ENCODE results near the gene GPD1L. TPM values are rescaled to one million over a fixed set of nuclear protein-coding genes. Genes with fewer than 3 reads are reported as not detected.

GPD1L gene
- total RNA-seq, 2 experiments from 2014 or later = 9.2 to 10.2 TPM

GRCh38 chr3:32157600-32158264 lies 51.3 kb downstream of the GPD1L start:
- TF ChIP-seq CTCF (IDR thresholded peaks at IDR 0.05) = no peak
- Mint-ChIP-seq H3K9me3 (no peaks in the 10 kb centered on the region), H3K36me3 (ENCODE audit: low read depth) (peaks cover 15% of the 10 kb centered on the region), H3K4me3 (no peak overlapping the region), H3K27ac (no peak overlapping the region), H3K27me3 (no peaks in the 10 kb centered on the region), H3K4me1 (ENCODE audit: low read depth) (no peaks in the 10 kb centered on the region)
- CTCF ChIA-PET = interaction anchor here (0.7 to 1.6 kb wide), 4 partner anchors 18 to 139 kb away, joined by 3 to 4 read pairs (median 4); no protein-coding TSS in a partner anchor
- intact Hi-C loops (cut with micrococcal nuclease) = no loop called here
- ATAC-seq = no peak
- no peak for DNase-seq
- POLR2A ChIA-PET = no interaction called here

GRCh38 chr3:32160706-32161214 lies 54.3 kb downstream of the GPD1L start:
- Mint-ChIP-seq H3K27ac (no peak overlapping the region), H3K36me3 (ENCODE audit: low read depth) (peaks cover 25% of the 10 kb centered on the region), H3K9me3 (no peaks in the 10 kb centered on the region), H3K4me1 (ENCODE audit: low read depth) (no peaks in the 10 kb centered on the region), H3K27me3 (no peaks in the 10 kb centered on the region), H3K4me3 (no peak overlapping the region)
- ChIA-PET POLR2A (interaction anchor here (1.2 kb wide), 1 partner anchor 613 kb away, joined by 4 read pairs; no protein-coding TSS in a partner anchor), CTCF (interaction anchor here (4.2 kb wide), 1 partner anchor 15 kb away, joined by 12 read pairs; no protein-coding TSS in a partner anchor)
- intact Hi-C loops (cut with micrococcal nuclease) = no loop called here
- DNase-seq = no peak
- no peak for ATAC-seq
- no peak for TF ChIP-seq CTCF (IDR thresholded peaks at IDR 0.05)

GRCh38 chr3:32165442-32165841 lies 59.0 kb downstream of the GPD1L start:
- H3K36me3 Mint-ChIP-seq (ENCODE audit: low read depth) = peaks cover 51% of the 10 kb centered on the region
- POLR2A ChIA-PET = no interaction called here
- no peak for TF ChIP-seq CTCF (IDR thresholded peaks at IDR 0.05)

GRCh38 chr3:32166654-32167053 lies 60.2 kb downstream of the GPD1L start:
- ChIA-PET POLR2A (no interaction called here), CTCF (interaction anchor here (1.0 to 2.1 kb wide), 3 partner anchors 9 to 11 kb away, joined by 3 to 8 read pairs (median 3); no protein-coding TSS in a partner anchor)
- no peaks in the 10 kb centered on the region for H3K27me3 Mint-ChIP-seq
- H3K36me3 Mint-ChIP-seq (ENCODE audit: low read depth) = peaks cover 52% of the 10 kb centered on the region
- intact Hi-C loops (cut with micrococcal nuclease) = no loop called here
- no peaks in the 10 kb centered on the region for H3K4me1 Mint-ChIP-seq (ENCODE audit: low read depth)
- no peak overlapping the region for H3K4me3 Mint-ChIP-seq
- no peak for TF ChIP-seq CTCF (IDR thresholded peaks at IDR 0.05)
- H3K27ac Mint-ChIP-seq = no peak overlapping the region
- DNase-seq (no peak), ATAC-seq (no peak)
- H3K9me3 Mint-ChIP-seq = peaks cover 3% of the 10 kb centered on the region

More at GRCh38 chr3:32165442-32165841, 59.0 kb downstream of the GPD1L start:
- Mint-ChIP-seq H3K4me1 (ENCODE audit: low read depth) (no peaks in the 10 kb centered on the region), H3K4me3 (no peak overlapping the region), H3K27me3 (no peaks in the 10 kb centered on the region), H3K9me3 (no peaks in the 10 kb centered on the region), H3K27ac (no peak overlapping the region)
- CTCF ChIA-PET = interaction anchor here (1.0 kb wide), 2 partner anchors 10 to 12 kb away, joined by 3 read pairs; no protein-coding TSS in a partner anchor
- DNase-seq (no peak), ATAC-seq (no peak)
- intact Hi-C loops (cut with micrococcal nuclease) = no loop called here

GRCh38 chr3:32172420-32172819 lies 66.0 kb downstream of the GPD1L start:
- Mint-ChIP-seq H3K4me1 (ENCODE audit: low read depth) (peaks cover 2% of the 10 kb centered on the region), H3K27me3 (peaks cover 3% of the 10 kb centered on the region), H3K9me3 (peaks cover 9% of the 10 kb centered on the region), H3K36me3 (ENCODE audit: low read depth) (peaks cover 34% of the 10 kb centered on the region), H3K4me3 (no peak overlapping the region), H3K27ac (no peak overlapping the region)
- intact Hi-C loops (cut with micrococcal nuclease) = loop anchor here (10.0 kb wide), 1 partner anchor 492 kb away; no protein-coding TSS in a partner anchor
- DNase-seq (no peak), ATAC-seq (no peak)
- no peak for TF ChIP-seq CTCF (IDR thresholded peaks at IDR 0.05)
- ChIA-PET POLR2A (no interaction called here), CTCF (interaction anchor here (1.2 kb wide), 1 partner anchor 69 kb away, joined by 3 read pairs; no protein-coding TSS in a partner anchor)
